OCI-LY1 (cell line): ENCODE results near the gene PKD2L1.

ENCODE experiments used
- H2AFZ ChIP-seq: fragments of 200-600 bp; sonication (generic), shearing (Covaris generic); 2 replicates; pipeline ENCODE4 v1.6.0; 2014; ENCODE audit warnings: antibody characterized with exemption, mild to moderate bottlenecking, low read length
- H3F3A ChIP-seq: fragments of 200-600 bp; sonication (generic), shearing (Covaris generic); 2 replicates; pipeline ENCODE4 v1.6.0; 2014; ENCODE audit warnings: mild to moderate bottlenecking, antibody characterized with exemption, low read length, moderate library complexity; ENCODE audit not compliant: insufficient read depth
- H3K27ac ChIP-seq: fragments of 200-600 bp; sonication (generic); 2 replicates; pipeline ENCODE4 v1.5.1; 2014; ENCODE audit warnings: low read length, mixed run types, mild to moderate bottlenecking, low read depth; ENCODE audit not compliant: poor library complexity, severe bottlenecking
- H3K27me3 ChIP-seq: fragments of 200-600 bp; sonication (generic); 2 replicates; pipeline ENCODE4 v1.6.0; 2014; ENCODE audit warnings: antibody characterized with exemption, mild to moderate bottlenecking, low read length, moderate library complexity; ENCODE audit not compliant: insufficient read depth
- H3K36me3 ChIP-seq: fragments of 200-600 bp; sonication (generic); 2 replicates; pipeline ENCODE4 v1.6.1; 2014; ENCODE audit warnings: mild to moderate bottlenecking, antibody characterized with exemption, low read length, moderate library complexity, mixed read lengths; ENCODE audit not compliant: insufficient read depth
- H3K4me1 ChIP-seq: fragments of 200-600 bp; sonication (generic); 2 replicates; pipeline ENCODE4 v1.5.1; 2014; ENCODE audit warnings: mild to moderate bottlenecking, low read length, moderate library complexity; ENCODE audit not compliant: insufficient read depth, severe bottlenecking
- H3K4me2 ChIP-seq: fragments of 200-600 bp; sonication (generic), shearing (Covaris generic); 2 replicates; pipeline ENCODE4 v1.6.1; 2014; ENCODE audit warnings: low read length
- H3K4me3 ChIP-seq: fragments of 200-600 bp; sonication (generic); 2 replicates; pipeline ENCODE4 v1.5.1; 2014; ENCODE audit warnings: low read length, low read depth, mild to moderate bottlenecking, mixed read lengths; ENCODE audit not compliant: poor library complexity, severe bottlenecking
- H3K79me2 ChIP-seq: fragments of 200-600 bp; shearing (Covaris generic); 2 replicates; pipeline ENCODE4 v1.6.1; 2016; ENCODE audit warnings: mixed run types, low read length, mixed read lengths; ENCODE audit not compliant: insufficient read depth
- H3K9ac ChIP-seq: fragments of 200-600 bp; sonication (generic), shearing (Covaris generic); 2 replicates; pipeline ENCODE4 v1.6.1; 2014; ENCODE audit warnings: mild to moderate bottlenecking, low read length, mixed read lengths
- H3K9me2 ChIP-seq: fragments of 200-600 bp; sonication (generic), shearing (Covaris generic); 2 replicates; pipeline ENCODE4 v1.6.1; 2014; ENCODE audit warnings: low read depth, mild to moderate bottlenecking, low read length, mixed read lengths
- H3K9me3 ChIP-seq: fragments of 200-600 bp; shearing (Covaris generic); 2 replicates; pipeline ENCODE4 v1.6.1; 2014; ENCODE audit warnings: low read length, mixed read lengths
- H4K20me1 ChIP-seq: fragments of 200-600 bp; sonication (generic), shearing (Covaris generic); 2 replicates; pipeline ENCODE4 v1.6.0; 2016; ENCODE audit warnings: mild to moderate bottlenecking, low read length; ENCODE audit not compliant: insufficient read depth
- EZH2 ChIP-seq: fragments of 200-600 bp; sonication (generic), shearing (Covaris generic); IDR thresholded peaks from 2 replicates; pipeline ENCODE4 v1.8.0; 2017; ENCODE audit warnings: borderline replicate concordance, mixed run types, mild to moderate bottlenecking, antibody characterized with exemption, low read length, moderate library complexity, mixed read lengths
- TF ChIP-seq, protein P1 (sequence below): fragments of 200-600 bp; sonication (generic), shearing (Covaris generic); IDR thresholded peaks from 2 replicates; pipeline ENCODE4 v1.5.1; 2017; ENCODE audit warnings: mild to moderate bottlenecking, antibody characterized with exemption, low read length, moderate library complexity, mixed read lengths

Gene PKD2L1

DNA sequence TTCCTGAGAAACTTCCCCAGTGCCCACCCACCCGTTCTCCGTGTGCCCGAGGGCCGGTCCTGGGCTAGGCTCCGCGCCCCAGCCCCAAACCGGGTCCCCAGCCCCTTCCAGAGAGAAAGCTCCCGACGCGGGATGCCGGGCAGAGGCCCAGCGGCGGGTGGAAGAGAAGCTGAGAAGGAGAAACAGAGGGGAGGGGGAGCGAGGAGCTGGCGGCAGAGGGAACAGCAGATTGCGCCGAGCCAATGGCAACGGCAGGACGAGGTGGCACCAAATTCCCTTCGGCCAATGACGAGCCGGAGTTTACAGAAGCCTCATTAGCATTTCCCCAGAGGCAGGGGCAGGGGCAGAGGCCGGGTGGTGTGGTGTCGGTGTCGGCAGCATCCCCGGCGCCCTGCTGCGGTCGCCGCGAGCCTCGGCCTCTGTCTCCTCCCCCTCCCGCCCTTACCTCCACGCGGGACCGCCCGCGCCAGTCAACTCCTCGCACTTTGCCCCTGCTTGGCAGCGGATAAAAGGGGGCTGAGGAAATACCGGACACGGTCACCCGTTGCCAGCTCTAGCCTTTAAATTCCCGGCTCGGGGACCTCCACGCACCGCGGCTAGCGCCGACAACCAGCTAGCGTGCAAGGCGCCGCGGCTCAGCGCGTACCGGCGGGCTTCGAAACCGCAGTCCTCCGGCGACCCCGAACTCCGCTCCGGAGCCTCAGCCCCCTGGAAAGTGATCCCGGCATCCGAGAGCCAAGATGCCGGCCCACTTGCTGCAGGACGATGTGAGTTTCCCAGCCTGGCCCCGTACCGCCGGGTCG is 16.9 kb upstream of the PKD2L1 start, which contains the start of gene SCD:
SCD (plus strand) TSS at position 469 of the 803 bp plus-strand sequence; CDS start at position 741, 272 bp downstream.
- Histone ChIP-seq H3K9me2 (no peaks in the 10 kb centered on the region), H3K36me3 (peaks cover 45% of the 10 kb centered on the region), H3K79me2 (peaks cover 20% of the 10 kb centered on the region), H4K20me1 (no peaks in the 10 kb centered on the region), H2AFZ (no peak within 1 kb of the TSS), H3K27me3 (no peaks in the 10 kb centered on the region), H3K4me3 (peak within 1 kb of the TSS; percentile 78), H3K9ac (peak within 1 kb of the TSS; percentile 95), H3F3A (no peaks in the 10 kb centered on the region), H3K4me2 (peak within 1 kb of the TSS; percentile 87), H3K27ac (peak within 1 kb of the TSS; percentile 84), H3K9me3 (no peaks in the 10 kb centered on the region), H3K4me1 (peaks cover 43% of the 10 kb centered on the region)
- TF ChIP-seq EZH2, result no peak
- TF ChIP-seq, protein P1, sequence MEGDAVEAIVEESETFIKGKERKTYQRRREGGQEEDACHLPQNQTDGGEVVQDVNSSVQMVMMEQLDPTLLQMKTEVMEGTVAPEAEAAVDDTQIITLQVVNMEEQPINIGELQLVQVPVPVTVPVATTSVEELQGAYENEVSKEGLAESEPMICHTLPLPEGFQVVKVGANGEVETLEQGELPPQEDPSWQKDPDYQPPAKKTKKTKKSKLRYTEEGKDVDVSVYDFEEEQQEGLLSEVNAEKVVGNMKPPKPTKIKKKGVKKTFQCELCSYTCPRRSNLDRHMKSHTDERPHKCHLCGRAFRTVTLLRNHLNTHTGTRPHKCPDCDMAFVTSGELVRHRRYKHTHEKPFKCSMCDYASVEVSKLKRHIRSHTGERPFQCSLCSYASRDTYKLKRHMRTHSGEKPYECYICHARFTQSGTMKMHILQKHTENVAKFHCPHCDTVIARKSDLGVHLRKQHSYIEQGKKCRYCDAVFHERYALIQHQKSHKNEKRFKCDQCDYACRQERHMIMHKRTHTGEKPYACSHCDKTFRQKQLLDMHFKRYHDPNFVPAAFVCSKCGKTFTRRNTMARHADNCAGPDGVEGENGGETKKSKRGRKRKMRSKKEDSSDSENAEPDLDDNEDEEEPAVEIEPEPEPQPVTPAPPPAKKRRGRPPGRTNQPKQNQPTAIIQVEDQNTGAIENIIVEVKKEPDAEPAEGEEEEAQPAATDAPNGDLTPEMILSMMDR, result no peak

DNA sequence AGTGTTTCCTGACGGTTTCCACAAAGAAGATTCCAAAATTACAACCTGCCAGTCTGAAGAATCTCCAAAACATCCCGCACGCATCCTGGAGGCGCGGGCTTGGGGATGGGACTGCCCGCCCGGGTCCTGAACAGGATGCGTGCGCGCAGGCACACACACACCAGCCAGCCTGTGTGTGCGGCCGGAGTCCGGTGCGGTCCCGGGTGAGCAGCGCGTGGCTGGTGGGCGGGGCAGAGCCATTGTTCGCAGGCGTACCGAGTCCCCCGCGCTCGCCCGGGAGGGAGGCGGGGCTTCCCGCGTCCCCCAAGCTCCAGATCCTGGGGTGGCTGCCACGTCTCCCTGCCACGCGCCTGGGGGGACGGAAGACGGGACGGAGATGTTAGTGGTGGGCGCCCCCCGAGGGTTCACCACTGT is 16.3 kb upstream of the PKD2L1 start:
- Histone ChIP-seq H3K9me2 (no peaks in the 10 kb centered on the region), H3K4me1 (peaks cover 43% of the 10 kb centered on the region), H2AFZ (no peak overlapping the region), H3K27me3 (no peaks in the 10 kb centered on the region), H3K4me2 (peak overlapping the region; percentile 77), H3K27ac (peak overlapping the region; percentile 84), H3K4me3 (peak overlapping the region; percentile 78), H3K9me3 (no peaks in the 10 kb centered on the region), H3F3A (no peaks in the 10 kb centered on the region), H3K79me2 (peaks cover 20% of the 10 kb centered on the region), H3K36me3 (peaks cover 39% of the 10 kb centered on the region), H3K9ac (peak overlapping the region; percentile 95), H4K20me1 (no peaks in the 10 kb centered on the region)
- no peak for TF ChIP-seq EZH2
- TF ChIP-seq, protein P1, result no peak

DNA sequence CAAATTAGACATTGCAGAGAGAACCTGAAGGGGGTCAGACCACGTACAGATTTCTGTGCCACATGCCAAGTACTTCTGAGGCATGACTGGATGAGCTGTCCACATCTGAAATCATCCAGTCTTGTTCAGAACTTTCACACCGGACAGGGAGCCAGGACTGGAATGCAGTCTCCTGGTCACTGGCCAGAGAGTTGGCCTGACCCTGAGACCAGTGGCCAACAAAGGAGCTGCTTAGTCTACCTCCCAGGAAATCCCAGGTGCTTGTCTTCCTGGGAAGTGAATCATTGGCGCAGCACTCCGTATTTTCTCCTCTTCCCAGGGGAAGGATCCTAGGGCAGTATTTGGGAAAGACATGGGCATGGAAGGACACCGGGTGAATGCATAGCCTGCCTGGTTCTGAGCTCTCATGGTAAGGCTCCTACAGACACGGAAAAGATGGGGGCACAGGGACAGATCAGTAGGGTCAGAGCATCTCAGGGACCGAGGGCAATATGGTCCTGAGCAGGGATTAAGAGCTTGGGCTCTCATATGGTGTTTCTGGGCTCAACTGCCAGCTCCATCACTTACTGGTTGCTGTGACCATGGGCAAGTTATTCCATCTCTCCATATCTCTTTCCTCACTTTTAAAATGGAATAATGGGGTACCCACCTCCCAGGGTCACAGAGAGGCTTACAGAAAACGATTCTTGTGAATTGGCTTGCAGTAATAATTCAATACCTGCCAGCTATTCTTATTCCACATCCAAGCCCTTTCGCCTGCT is 15.7 kb upstream of the PKD2L1 start:
- H4K20me1 ChIP-seq, result no peaks in the 10 kb centered on the region
- peak overlapping the region; percentile 95 for H3K9ac ChIP-seq
- H3K36me3 ChIP-seq, result peaks cover 33% of the 10 kb centered on the region
- TF ChIP-seq, protein P1, result no peak
- TF ChIP-seq EZH2, result no peak
- no peaks in the 10 kb centered on the region for H3K9me2 ChIP-seq
- no peaks in the 10 kb centered on the region for H3F3A ChIP-seq
- no peaks in the 10 kb centered on the region for H3K9me3 ChIP-seq
- no peaks in the 10 kb centered on the region for H3K27me3 ChIP-seq
- peak overlapping the region; percentile 78 for H3K4me3 ChIP-seq
- H3K27ac ChIP-seq, result peak overlapping the region; percentile 84
- H3K4me2 ChIP-seq, result peak overlapping the region; percentile 77
- peaks cover 38% of the 10 kb centered on the region for H3K4me1 ChIP-seq
- H3K79me2 ChIP-seq, result peaks cover 20% of the 10 kb centered on the region
- no peak overlapping the region for H2AFZ ChIP-seq
